Stimulated activated CD4-positive, alpha-beta T cell treated with anti-CD3 and anti-CD28 coated beads, Interleukin-12 subunit alpha, Interleukin-12 subunit beta, amount 100 ng/mL, for 24 hours (primary cell): ENCODE measurements around the gene OR10A2.
"Not testable (repeated sequence)": the region's sequence is repeated elsewhere in the genome, so short reads cannot be mapped to it uniquely, and the experiment has no call there.

Experiments
- DNase-seq, 2 experiments: peaks; one replicate each; pipeline ENCODE4 v3.0.0-alpha.2; 2020; ENCODE audit warnings: low read depth in 2 of 2

OR10A2 gene, protein sequence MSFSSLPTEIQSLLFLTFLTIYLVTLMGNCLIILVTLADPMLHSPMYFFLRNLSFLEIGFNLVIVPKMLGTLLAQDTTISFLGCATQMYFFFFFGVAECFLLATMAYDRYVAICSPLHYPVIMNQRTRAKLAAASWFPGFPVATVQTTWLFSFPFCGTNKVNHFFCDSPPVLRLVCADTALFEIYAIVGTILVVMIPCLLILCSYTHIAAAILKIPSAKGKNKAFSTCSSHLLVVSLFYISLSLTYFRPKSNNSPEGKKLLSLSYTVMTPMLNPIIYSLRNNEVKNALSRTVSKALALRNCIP

DNA sequence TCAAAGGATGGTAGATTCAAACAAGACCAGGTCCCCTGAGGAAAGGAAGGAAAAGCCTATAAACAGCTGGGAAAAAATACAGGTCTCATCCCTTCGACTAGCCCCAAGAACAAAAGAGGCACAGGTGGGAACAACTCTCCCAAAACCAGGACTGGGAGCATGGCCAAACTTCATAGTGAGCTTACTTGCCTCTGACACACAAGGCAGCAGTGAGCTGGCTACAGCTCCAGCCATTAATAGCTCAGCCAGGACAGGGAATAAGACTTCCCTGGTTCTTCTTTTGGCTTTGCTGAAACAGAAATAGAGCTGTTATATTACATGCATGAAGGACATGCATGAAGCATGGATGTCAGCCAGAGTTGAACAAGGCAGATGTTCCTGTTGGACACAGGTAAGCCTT lies at the start of gene OR10A2:
Gene OR10A2 (plus strand): TSS at position 97 of the 400 bp plus-strand sequence. CDS start 6,698 bp downstream, outside the sequence.
- DNase-seq = no peak

DNA sequence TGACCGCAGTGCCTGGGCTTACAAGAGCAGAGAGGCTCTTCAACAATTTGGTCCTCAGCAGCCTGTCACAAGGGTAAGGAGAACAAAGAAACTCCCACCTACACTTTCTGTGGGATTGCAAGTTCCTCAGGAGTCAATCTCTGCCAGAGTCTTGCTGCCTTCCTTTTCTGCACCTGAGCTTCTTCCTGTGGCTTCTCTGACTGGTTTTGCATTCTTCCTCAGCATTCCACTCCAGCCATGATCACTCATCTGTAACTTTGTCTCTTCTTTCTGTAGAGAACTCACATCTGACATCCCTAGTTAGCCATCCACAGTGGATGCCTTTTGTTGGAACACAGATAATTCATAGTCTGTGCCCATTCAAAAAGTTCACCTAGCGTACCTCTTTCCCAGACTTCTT lies 49.2 kb upstream of the OR10A2 start:
- DNase-seq = no peak

DNA sequence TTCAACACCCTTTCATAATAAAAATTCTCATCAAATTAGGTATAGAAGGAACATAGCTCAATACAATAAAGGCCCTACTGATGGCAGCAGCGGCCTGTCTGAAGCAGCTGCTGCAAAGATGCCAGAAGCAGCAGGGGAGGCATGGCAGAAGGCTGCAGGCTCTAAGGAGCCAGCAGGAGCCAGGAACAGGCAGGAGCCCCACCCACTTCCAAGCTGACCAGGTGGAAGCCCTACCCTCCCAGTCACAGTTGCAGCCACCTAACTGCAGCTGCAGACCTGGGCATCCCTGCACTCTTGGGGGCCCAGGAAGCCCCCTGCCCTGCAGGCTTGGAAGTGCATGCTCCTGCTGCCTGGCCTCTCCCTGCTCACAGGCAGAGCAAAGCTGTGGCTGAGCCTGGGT lies 45.2 kb upstream of the OR10A2 start:
- no peak for DNase-seq

DNA sequence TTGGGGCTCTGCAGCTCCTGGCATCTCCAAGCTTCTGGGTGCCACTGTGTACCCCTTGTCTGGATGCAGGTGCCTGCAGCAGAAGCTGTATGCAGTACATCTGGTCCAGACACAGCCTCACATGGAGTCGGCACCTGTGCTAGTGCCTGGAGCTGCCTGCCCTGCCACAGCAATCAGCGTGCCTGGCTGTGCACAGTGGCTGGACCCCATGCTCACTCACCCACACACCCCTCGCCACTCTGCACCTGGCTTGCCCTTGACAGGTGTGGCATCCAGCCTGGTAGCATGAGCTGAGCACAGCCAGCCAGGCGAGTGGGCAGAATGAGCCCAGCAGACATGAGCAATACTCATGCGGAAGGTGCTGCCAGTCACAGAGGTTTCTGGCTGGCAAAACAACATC lies 43.9 kb upstream of the OR10A2 start:
- no peak for DNase-seq

DNA sequence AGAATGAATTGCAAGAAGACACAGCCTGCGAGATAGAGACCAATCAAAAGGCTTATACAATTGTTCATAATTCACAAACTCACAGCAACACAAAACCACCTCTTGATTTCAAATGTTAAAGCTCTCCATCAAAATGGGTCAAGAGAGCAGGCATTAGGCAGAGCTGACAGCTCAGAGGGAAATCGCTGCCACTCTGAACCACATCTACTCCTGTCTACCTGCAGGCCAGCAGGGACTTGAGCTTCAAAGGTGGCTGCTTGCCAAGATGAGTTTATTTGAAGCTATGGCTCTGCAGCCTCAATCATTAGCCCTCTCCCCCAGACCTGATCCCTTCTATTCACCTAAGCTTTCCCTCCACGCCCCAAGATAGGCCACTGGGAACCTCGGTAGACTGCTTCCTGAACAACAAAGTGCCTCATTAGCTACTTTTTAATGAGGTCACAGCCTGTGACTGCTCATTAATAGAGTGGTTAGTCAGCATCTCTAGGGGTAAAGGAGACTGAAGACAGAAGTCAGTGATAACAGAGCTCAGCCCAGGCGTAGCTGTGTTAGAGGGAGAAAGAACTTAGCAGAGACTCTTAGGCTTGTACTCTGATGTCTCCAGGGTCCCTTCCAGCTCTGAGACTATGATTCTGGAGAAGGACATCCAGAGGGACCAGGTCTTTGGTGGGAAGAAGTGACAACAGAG lies 38.6 kb upstream of the OR10A2 start:
- DNase-seq = no peak

DNA sequence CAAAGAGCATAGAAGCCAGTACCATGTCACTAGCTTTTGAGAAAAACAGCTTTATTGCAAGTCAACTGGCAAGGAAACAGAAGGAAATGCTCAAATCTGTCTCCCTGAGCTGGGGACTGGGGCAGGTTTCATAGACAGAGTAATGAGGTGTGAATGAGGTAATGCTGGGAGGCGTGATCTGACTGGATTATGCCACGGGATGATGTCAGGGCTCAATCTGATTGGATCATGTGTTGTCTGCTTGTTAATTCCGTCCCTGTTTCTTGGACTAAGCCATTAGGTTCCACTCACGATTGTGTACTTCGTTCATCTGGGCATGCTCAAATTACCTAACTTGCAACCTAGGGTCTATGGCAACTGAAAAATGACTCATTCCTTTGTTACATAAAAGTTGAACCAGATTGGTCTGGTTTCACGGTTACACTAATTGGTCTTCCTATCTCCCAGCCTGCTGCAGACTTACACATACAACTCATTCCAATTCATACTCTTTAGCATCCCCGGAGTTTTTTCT lies 37.6 kb upstream of the OR10A2 start:
- DNase-seq = no peak

DNA sequence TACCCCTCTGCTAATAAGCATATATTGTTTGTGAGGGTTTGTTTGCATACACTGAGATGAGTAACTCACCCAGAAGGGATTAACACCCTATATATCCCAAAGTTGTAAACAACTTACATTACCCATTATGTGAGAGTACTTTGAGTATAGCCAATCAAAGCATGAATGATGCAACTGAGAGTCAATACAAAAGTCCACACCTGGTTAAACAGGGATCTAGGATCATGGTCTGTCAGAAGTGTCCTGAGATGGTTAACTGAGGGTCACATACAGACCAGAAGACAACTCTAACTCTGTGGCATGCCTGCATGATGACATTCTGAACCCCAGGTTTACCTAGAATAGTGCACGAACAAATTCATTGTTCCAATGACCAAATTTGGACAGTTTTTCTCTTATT lies 34.8 kb upstream of the OR10A2 start:
- no peak for DNase-seq

DNA sequence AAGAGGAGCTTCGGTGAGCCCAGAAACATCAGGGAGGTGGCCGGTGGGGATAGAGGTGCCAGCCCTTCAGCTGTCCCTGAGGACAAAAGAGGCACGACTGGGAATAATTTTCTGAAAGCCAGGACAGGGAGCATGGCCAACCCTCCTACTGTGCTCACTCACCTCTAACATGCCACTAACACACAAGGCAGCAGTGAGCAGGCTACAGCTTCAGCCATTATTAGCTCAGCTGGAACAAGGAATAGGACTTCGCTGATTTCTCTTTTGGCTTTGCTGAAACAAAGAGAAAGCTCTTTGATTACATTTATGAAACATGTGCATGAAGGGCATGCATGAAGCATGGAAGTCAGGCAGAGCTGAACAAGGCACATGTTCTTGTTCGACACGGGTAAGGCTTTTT lies 29.5 kb upstream of the OR10A2 start:
- DNase-seq = no peak

DNA sequence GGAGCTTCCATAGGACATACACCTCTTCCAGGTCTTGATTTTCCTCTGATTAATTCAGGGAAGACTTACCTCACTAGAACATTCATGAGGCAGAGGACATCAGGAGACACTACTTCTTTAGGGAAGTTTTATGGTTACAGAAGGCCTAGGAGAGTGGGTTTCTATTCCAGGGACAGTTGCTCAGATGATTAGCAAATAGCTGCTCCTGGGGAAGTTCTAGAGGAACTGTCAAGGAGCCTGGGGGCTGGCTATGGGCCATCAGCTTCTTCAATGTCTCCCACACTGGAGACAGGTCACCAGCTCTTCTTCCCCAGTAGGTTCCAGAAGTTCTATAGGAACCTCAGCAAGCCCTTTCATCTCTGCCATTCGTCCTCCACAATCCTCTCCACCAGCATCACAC lies 28.8 kb upstream of the OR10A2 start:
- no peak for DNase-seq

DNA sequence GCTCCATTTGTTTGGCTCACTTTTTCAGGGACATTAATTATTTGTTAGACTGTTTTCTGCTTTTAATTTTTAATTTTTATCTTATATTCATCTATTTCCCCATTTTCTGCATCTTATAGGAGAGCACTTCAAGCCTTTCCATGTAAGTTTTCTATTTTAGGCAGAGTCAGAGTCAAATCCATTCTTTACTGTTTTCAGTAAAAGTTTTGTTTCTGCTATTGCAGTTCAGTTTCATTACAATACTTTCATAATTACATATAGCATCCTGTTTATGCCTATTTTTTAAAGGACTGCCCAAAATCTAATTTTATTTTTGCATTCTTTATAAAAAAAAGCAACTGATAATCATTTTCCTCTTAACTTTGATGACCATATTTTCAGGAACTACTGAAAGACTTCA lies 21.2 kb upstream of the OR10A2 start:
- no peak for DNase-seq

DNA sequence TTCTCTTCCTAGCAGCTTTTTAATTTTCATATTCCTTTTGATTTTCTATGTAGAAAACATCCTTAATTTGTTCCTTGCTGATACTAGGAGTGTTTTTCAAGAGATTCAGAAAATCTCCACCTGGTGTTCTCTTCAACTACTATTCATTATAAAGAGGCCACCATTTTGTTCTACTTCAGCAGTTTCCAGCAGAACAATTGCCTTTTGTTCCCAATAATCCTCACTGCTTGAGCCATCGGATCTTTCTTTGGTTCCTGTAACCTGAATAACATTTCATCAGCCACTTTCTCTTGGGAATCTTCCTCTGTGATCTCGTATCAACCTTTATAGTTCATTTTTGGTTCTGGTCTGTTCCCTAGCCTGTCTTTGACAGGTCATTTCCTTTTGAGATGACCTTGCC lies 19.2 kb upstream of the OR10A2 start:
- no peak for DNase-seq

DNA sequence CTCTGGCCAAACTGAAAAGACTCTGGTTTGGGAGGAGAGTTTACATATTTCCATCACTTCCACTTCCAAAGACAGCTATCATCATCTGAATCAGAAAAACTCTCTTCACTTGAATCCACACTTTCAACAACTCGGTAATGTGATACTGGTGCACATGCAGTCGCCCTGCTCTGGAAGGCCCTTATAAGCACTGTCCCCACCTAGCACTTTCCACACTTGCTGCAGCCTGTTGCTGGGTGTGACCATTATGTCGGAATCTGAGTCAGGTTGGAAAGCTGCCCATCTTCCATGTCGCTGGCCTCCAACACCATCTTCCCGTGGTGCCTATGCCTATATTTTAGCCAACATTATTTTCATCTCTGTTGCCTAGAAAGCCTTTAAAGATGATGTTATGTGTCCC lies 18.5 kb upstream of the OR10A2 start:
- DNase-seq = no peak

DNA sequence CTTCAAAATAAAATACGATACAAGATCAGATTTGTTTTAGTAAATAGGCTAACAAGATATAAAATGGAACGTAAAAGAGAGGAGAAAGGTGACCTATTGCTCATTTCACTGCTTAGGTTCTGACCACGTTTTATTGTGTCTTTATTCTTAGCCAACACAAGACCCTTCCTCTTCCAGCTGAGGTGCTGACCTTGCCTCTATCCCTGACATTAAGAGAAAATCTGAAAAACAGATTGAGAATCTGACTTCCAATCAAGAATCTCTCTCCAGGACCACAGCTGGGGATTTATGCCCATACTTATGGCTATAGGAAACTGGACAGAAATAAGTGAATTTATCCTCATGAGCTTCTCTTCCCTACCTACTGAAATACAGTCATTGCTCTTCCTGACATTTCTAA lies 17.5 kb upstream of the OR10A2 start, which contains the start of gene OR10A5:
Gene OR10A5 (plus strand): TSS at position 301 of the 400 bp plus-strand sequence. CDS start 0 bp downstream, at position 301.
- no peak for DNase-seq

DNA sequence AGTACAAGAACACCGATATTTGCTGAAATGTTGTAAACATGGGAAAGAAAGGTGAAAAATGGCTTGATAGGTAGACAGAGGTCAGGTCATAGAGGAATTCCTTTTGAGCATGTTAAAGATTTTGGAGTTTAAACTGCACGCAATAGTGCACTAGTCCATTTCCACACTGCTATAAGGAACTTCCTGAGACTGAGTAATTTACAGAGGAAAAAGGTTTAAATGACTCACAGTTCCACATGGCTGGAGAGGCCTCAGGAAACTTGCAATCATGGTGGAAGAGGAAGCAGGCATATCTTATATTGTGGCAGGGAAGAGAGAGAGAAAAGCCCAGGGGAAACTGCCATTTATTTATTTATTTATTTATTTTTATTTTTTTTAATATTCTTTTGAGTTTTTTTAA lies 12.3 kb upstream of the OR10A2 start:
- no peak for DNase-seq

DNA sequence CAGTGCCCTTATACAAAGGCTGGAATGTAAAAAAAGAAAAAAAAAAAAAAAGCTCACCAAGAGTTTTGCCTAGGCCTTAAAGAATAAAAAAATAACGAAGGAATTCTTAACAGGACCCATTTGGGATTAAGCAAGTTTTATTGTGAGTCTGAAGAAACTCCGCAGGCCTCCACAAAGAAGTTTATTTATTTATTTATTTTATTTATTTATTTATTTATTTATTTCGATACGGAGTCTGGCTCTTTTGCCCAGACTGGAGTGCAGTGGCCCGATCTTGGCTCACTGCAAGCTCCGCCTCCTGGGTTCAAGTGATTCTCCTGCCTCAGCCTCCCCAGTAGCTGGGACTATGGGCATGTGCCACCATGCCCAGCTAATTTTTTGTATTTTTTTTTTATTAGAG lies 8.1 kb upstream of the OR10A2 start:
- not testable (repeated sequence) for DNase-seq

DNA sequence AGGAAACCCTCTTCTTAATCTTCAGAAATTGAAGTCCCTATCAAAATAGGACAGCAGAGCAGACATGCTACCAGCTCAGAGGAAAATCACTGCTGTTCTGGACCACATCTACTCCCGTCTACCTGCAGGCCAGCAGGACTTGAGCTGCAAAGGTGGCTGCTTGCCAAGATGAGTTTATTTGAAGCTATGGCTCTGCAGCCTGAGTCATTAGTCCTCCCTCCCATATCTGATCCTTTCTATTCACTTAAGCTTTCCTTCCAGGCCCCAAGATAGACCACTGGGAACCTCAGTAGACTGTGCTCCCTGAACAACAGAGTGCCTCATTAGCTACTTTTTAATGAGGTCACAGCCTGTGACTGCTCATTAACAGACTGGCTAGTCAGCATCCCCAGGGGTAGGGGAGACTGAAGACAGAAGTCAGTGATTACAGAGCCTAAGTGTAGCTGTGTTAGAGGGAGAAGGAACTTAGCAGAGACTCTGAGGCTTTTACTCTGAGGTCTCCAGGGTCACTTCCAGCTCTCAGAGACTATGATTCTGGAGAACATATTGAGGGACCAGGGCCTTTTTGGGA lies 6.8 kb upstream of the OR10A2 start:
- DNase-seq = no peak

DNA sequence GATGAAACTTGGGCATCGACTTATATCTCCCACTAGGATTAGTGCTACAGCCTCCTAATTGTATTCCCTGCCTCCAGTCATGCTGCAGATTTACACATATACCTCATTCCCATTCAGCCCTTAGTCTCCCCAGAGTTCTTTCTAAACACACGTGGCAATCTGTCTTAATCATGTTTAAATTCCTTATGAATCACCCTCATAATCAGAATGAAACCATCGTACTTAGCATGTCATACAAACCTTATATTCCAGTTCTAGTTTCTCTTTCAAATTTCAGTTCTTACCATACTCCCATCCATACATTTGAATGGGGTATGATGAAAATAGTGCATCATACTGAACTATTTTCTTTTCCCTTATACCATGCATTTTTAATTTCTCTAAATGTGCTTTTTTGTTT lies 6.0 kb upstream of the OR10A2 start:
- no peak for DNase-seq

DNA sequence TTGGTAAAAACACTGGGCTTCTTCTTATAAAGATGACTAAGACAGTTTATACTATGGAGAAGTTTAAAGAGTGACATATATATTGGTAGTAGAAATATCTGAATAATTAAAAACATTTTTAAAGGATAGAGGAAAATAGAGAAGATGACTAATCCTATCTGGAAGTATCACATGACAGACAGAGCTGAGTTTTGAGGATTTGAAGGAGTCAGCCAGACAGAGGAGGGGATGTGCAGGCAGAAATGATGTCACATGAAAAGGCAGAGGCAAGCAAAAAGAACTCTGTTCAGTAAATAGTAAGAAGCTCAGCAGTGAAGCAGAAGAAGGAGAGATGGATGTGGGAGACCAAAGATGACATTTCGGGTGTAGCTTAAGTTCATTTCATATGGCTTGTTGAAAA lies 1.6 kb downstream of the OR10A2 start:
- DNase-seq = no peak

DNA sequence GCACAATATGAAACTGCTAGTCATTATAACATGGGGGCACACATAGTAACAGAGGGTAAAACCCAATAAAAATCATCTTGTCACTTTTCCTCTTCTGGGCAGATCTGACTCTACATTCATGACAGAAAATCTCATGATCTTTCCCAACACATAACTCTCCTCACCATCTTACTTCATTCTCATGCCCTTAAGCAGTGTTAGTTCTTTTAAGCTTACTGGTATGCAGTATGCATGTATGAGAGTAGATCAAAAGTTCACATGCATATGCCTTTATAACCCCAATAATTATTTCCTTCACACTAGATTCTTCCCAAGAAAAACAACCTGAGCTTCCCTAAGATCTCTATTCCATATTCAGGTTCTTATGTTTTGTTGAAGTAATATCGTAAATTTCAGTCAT lies 8.4 kb downstream of the OR10A2 start:
- DNase-seq = no peak

DNA sequence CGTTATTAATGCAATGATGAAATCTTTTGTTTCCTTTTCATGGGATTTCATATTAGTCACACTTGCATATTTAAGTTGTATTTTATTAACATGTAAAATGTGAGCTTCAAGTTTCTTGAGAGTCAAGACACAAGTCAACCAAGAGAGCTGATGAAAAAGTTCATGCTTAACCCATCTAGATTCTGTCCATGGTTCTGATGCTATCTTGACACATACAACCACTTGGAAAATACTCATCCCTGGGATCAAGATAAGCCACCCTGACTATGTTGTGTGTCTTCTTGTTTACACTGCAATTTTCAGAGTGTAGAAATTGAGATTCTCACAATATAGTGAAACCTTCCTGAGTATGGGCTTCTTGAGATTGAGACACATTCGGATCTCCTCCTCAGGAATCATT lies 12.9 kb downstream of the OR10A2 start:
- DNase-seq = no peak

DNA sequence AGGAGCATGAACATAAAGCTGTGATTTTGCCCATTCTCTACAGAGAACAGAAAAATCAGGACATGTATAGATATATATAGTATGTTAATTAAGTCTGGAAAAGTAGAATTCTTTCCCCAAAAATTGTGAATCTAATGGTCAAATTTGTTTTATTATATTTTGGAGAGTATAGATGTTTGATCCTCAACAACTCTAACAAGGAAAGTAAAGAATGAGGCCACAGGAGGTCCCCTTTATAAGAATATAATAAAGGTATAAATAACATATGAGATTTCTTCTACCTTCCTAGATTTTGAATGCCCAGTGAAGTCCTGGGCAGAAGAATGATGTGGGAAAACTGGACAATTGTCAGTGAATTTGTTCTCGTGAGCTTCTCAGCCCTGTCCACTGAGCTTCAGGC lies 13.5 kb downstream of the OR10A2 start, which contains the start of gene OR10A4:
Gene OR10A4 (plus strand): TSS at position 301 of the 400 bp plus-strand sequence. CDS start 23 bp downstream, at position 324.
- no peak for DNase-seq

DNA sequence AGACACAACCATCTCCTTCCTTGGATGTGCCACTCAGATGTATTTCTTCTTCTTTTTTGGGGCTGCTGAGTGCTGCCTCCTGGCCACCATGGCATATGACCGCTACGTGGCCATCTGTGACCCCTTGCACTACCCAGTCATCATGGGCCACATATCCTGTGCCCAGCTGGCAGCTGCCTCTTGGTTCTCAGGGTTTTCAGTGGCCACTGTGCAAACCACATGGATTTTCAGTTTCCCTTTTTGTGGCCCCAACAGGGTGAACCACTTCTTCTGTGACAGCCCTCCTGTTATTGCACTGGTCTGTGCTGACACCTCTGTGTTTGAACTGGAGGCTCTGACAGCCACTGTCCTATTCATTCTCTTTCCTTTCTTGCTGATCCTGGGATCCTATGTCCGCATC lies 14.1 kb downstream of the OR10A2 start:
- DNase-seq = no peak

DNA sequence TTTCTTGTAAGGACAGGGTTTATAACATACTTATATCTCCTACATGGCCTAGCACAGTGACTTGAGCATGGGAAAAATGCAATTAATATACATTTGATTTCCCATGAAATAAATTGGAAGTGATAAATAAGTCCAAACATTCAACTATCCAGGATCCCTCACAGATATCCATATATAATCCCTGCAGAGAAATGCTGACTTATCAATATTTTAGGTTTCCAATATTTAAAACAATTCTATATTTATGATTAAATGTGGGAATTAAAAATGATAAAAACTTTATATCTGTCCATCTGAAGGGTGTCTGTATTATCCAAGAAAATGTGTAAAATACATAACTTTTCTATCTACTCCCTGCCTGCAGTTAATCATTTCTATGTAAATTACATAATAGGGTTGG lies 19.9 kb downstream of the OR10A2 start:
- no peak for DNase-seq
